Karpas-422 (cell line): ENCODE measurements around the gene XIAP. TPM values are rescaled to one million over a fixed set of nuclear protein-coding genes. Genes with fewer than 3 reads are reported as not detected.

ENCODE experiments used
- small RNA-seq: library from RNA; depleted of rRNA; stranded (forward); fragments of <200 nt; gene quantifications from one replicate; pipeline ENCODE3, GENCODE V24; 2014
- total RNA-seq: library from RNA; depleted of rRNA; stranded (reverse); fragments of >200 nt; shearing (Covaris generic); gene quantifications from 2 replicates; pipeline ENCODE4 v1.2.3, GENCODE V29; 2014; ENCODE audit warnings: low replicate concordance; rRNA removed

The XIAP gene
- total RNA-seq, 1 experiment from 2014 or later = 20.0 TPM

Small RNAs within 50 kb of the gene (small RNA-seq; reads per million reads assigned to genes)
- gene RF00019 (not detected), gene RN7SL190P (not detected), gene RNU6-122P (not detected)

Other genes starting within 250 kb of the XIAP start
- 86.1 and 136 TPM in 2 replicates for gene THOC2, start 127.0 kb upstream of the XIAP start, total RNA-seq
- 75.7 and 98.4 TPM in 2 replicates for gene STAG2, start 101.7 kb downstream of the XIAP start, total RNA-seq